HG03060 (cell line): Measurements from ENCODE around the gene TAX1BP1.

Experiments
- ATAC-seq: cut with Tn5 transposase; IDR thresholded peaks from one replicate; pipeline ENCODE4 v1.9.1; 2021; ENCODE audit warnings: low read depth, moderate number of reproducible peaks; ENCODE audit not compliant: unreplicated experiment

TAX1BP1 gene

GRCh38 chr7:27873981-27874957 is 134.3 kb downstream of the TAX1BP1 start:
- ATAC-seq, result no peak

GRCh38 chr7:27875061-27875460 is 135.1 kb downstream of the TAX1BP1 start:
- ATAC-seq, result no peak

- ATAC-seq, result no peak
Measured at GRCh38 chr7:27875832-27876231, 135.9 kb downstream of the TAX1BP1 start.

- ATAC-seq, result no peak
Measured at GRCh38 chr7:27876756-27877155, 136.8 kb downstream of the TAX1BP1 start.
